Left renal pelvis (tissue), 4 donors: ENCODE measurements around the gene CRK. TPM values are rescaled to one million over a fixed set of nuclear protein-coding genes. Genes with fewer than 3 reads are reported as not detected.
"Not testable (repeated sequence)": the region's sequence is repeated elsewhere in the genome, so short reads cannot be mapped to it uniquely, and the experiment has no call there.

Experiments used
- DNase-seq, 4 donors: peaks; one replicate each; pipeline ENCODE4 v3.0.0-alpha.2; 2013; ENCODE audit warnings: low read depth in 4 of 4, low spot score in 3 of 4
- polyA plus RNA-seq, 4 donors: library from polyadenylated mRNA; unstranded; fragments of 120-200 nt; gene quantifications; one replicate each; pipeline ENCODE4 v1.2.1, GENCODE V29; 2013; ENCODE audit not compliant: insufficient read length in 4 of 4

Gene CRK
- polyA plus RNA-seq, 4 donors: 57.3 to 67.9 (median 66.2) TPM

DNA sequence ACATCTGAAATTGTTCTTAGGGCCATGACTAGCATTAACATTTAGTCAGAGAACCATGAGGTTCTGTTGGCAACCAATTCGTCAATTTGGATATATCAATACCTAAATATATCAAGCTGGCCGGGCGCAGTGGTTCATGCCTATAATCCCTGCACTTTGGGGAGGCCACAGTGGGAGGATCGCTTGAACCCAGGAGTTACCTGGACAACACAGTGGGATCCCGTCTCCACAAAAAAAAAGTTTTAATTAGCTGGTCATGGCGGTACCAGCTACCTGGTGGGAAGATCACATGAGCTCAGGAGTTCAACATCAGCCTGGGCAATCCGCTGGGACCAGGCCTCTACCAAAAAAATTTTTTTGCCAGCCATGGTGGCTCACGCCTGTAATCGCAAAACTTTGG, 64.5 kb downstream of the CRK start:
- no peak for DNase-seq

DNA sequence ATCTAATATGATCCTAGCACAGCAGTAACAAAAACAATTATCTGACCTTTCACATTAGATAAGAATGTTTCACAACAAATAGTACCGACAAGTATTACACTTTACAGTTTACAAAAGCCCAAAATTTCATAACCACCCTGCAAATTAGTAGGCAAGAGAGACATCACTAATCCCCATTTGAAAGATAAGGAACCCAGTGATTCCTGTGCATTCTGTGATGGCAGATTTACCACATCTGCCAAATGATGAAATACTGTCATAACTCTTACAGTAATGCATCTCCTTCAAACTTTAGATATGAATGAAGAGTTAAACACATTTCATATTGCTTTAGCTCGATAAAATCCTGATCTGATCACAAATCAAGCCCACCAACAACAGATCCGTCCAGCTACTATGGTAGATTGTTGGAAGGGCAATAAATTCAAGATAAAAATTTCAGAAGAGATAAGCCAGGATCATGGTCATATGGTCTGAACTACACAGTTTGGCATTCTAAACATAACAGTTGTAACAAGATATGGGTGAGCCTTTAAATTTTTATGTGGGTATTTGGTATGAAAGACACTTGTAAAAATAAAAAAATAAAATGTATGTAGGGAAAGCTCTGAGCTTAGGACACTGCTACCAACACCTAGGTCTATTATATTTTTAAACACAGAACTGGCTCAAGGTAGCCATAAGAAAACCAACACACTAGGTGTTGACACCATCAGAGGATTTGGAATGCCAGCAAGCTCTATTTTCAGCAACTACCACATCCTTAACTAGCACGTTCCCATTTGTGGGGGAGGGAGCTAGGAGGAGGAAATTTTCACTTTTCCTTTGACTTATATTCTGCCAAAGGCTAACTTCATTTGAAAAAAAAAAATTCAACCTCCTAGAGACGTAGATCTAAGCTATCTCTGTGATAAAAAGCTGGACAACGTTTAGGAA, 65.3 kb downstream of the CRK start:
- no peak for DNase-seq

DNA sequence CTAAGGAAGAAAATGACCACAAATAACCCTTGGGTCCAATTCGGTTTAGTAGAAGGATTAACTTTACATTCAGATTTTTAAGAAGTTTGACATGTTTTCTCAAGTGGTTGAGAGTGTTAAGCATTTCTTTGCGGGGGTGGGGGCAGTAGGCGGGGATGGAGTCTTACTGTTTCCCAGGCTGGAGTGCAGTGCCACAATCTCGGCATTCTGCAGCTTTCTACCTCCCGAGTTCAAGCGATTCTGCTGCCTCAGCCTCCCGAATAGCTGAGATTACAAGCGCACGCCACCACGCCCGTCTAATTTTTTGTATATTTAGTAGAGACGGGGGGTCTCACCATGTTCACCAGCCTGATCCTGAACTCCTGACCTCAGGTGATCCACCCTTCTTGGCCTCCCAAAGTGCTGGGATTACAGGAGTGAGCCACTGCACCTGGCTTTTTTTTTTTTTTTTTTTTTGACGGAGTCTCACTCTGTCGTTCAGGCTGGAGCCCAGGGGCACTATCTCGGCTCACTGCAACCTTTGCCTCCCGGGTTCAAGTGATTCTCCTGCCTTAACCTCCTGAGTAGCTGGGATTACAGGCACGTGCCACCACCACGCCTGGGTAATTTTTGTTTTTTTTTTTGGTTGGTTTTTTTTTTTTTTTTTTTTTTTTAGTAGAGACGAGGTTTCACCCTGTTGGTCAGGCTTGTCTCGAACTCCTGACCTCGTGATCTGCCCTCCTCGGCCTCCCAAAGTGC, 68.4 kb downstream of the CRK start:
- not testable (repeated sequence) for DNase-seq

DNA sequence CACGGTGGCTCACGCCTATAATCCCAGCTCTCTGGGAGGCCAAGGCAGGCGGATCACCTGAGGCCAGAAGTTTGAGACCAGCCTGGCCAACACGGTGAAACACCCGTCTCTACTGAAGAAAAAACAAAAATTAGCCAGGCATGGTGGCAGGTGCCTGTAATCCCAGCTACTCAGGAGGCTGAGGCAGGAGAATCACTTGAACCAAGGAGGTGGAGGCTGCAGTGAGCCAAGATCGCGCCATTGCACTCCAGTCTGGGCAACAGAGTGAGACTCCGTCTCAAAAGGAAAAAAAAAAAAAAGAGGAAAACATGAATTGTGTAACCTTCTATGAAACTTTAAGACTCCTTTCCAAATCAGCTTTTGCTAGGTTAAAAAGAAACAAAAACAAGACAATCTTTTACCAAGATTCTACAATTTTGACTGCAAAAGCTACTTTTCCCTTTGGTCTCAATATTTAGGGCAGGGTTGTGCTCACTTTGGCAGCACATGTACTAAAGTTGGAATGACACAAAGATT, 69.3 kb downstream of the CRK start:
- not testable (repeated sequence) for DNase-seq

DNA sequence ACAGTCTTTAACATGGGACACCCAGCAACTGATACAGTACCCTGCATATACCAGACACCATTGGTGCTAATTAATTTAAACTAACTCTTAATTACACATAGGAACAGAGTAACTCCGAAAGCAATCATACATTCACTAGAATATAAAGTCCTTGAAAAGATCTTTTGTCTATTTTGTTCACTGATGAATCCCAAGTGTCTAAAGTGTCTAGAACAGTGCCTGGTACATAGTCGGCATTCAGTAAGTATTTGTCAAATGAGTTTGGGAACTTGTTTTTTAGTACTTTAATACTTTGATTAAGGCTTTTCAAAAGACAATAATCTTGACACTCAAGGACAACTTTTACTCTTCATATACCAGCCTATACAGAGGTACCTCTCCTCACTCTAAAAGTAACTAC, 69.8 kb downstream of the CRK start:
- no peak for DNase-seq

DNA sequence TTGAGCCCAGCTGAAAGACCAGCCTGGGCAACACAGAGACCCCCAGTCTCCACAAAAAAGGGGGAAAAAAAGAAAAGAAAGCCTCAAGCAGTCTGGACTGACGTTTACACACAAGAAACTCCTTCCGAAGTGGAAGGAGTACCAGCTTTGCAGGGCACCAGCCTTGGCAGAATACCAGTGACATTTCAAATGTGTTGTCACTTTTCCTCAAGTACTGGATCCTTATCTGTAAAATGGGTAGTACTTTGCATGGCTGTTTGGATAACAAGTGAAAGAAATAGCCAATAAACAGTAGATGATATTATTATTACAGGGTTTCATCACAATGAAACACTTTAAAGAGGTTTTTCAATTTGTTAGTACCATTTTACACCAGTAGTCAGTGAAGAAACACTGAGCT, 70.2 kb downstream of the CRK start:
- DNase-seq: no peak

DNA sequence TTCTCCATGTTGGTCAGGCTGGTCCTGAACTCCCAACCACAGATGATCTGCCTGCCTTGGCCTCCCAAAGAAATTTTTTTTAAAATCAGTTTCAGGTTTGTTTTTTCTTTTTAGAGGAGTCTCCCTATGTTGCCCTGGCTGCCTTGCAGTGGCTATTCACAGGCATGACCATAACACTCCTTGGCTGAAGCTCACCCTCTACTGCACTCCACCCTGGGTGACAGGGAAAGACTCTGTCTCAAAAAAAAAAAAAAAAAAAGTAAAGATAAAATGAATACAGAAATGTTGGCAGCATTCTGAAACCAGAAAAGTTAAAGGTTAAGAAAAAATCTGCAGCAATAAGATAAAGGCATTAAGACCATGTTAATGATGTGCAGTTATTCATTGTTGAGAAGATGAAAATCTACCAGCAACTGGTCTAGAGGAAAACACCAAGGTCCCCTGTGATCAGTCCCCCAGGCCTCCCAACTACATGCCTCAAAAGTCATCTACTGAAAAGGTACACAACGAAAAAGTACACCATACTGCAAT, 71.1 kb downstream of the CRK start:
- DNase-seq: no peak

DNA sequence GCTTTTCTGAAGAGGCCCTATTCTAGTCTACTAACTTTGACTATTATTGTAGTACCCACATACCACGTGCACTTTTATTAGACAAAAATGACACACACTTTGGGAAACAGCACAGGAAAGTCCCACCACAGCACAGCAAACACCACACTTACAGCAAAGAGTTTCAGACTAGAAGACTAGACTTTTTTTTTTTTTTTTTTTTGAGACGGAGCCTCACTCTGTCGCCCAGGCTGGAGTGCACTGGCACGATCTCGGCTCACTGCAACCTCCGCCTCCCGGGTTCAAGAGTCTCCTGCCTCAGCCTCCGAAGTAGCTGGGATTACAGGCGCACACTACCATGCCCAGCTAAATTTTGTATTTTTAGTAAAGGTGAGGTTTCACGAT, 76.1 kb downstream of the CRK start:
- no peak for DNase-seq

DNA sequence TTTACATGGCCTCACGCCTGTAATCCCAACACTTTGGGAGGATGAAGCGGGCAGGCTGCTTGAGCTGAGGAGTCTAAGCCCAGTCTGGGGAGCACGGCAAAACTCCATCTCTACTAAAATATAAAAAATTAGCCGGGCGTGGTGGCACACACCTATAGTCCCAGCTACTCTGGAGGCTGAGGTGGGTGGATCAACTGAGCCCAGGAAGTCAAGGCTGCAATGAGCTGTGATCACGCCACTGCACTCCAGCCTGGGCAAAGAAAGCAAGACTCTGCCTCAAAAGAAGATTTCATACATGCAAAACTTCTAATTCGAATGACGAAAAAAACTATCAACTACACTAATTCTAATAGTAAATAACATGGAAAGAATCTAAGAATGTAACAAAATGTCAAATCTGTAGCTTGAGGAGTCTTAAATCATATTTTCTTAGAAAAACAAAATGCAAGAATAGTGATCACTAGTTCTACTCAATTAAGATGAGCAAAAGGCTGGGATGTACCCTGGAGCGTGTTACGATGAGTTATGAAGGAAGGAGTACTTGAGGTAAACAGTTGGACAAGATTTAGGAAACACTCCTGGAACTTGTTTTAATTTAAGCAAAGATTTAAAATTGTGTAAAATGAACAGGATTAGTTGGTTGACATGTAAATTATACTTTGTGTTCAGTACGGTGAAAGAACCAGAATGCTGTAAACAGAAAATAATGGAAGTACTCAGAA, 76.7 kb downstream of the CRK start:
- no peak for DNase-seq

DNA sequence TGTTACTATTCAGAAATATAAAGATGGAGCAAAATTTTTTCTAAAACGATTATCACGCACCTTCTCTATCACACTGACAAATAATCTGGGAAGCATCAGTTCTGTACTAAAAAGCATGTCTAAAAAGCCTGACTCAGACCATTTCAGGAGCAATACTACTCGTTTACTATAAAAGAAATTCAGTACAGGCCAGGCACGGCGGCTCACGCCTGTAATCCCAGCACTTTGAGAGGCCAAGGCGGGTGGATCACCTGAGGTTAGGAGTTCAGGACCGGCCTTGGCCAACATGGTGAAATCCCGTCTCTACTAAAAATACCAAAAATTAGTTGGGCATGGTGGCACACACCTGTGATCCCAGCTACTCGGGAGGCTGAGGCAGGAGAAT, 77.6 kb downstream of the CRK start:
- not testable (repeated sequence) for DNase-seq

DNA sequence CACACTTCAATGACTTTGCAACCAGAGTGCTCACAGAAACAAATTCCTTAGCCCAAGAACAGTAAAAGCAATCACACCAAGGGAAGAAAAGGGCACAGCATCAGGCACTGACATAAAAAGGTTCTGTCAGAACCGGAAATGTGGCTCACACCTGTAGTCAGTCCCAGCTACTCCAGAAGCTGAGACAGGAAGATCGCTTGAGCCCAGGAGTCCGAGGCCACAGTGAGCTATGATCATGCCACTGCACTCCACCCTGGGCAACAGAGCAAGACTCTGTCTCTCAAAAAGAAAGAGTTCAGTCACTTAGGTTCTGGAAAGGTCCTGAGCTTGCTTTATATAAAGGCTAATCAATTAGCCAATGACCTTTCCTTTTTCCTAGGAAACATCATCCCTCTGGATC, 78.7 kb downstream of the CRK start:
- no peak for DNase-seq

DNA sequence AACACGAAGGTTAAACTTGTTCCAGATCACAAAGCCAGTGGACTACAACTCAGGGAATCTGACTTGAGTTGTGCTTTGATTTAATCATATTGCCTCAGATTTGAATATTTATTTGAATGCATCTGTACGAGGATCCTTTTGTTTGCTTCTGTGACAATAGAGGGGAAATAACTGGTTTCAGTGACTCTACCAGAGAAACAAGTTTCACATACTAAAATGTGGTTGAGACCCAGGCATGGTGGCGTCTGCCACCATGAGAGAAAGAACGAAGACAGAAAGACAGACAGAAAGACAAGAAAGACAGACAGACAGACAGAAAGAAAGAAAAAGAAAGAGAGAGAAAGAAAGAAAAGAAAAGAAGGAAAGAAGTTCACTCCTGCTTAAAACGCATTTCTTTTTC, 80.0 kb downstream of the CRK start:
- no peak for DNase-seq

DNA sequence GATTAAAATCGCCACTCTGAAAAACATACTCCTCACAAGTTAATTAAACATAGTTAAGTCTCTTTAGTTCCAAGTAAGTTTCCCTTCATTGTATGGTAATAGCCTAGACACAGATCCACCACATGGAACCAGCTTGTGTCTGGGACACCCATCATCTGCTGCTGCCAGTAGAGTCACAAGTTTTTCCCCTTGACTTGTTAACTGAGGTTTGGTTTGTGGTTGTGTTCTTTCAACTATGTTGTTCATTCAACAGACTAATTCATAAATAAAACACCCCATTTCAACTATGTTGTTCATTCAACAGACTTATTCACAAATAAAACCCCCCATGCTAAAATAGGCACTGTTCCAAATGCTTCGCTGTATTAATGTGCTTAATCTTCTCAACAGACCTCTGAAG, 80.4 kb downstream of the CRK start:
- DNase-seq: no peak

DNA sequence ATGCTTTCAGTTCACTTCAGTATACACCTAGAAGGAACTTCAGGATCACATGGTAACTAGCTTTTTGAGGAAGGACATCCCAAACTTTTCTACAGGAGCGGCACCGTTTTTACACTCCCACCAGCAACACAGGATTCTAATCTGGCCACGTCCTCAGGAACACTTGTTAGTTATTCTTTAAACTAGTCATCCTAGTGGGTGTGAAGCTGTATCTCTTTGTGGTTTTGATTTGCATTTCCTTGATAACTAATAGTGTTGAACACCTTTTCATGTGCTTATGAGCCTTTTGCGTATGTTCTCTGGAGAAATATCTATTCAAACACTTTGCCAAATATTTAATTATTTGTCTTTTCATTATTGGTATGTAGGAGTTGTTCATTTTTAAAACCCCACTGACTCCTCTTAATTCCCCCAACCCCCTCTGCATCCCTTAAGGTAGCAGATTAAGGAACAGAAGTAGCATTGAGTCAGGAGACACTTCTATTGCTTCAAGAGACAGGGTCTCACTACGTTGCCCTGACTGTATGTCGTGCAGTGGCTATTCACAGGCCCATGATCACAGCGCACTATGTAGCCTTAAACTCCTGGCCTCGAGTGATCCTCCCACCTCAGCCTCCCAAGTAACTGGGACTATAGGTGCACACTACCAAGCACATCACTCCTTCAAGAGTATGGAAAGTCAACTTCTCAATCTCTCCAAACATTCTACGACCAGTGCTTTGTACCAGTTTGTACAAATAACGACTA, 81.4 kb downstream of the CRK start:
- no peak for DNase-seq

DNA sequence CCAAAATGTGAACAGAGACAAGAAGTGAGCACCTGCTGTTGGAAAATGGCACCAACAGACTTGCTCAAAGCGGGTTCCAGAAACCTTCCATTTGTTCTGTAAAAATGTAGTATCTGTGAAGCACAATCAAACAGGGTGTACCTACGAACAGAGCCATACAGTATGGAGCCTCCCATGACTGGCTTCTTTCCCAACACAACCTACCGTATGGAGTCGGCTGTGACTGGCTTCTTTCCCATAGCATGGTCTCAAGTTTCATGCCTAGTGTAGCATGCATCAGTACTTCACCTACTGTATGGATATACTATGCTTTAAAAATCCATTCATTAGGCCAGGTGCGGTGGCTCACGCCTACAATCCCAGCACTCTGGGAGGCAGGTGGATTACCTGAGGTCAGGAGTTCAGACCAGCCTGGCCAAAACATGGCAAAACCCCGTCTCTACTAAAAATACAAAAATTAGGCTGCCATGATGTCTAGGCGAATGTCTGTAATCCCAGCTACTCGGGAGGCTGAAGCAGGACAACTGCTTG, 82.3 kb downstream of the CRK start:
- no peak for DNase-seq

DNA sequence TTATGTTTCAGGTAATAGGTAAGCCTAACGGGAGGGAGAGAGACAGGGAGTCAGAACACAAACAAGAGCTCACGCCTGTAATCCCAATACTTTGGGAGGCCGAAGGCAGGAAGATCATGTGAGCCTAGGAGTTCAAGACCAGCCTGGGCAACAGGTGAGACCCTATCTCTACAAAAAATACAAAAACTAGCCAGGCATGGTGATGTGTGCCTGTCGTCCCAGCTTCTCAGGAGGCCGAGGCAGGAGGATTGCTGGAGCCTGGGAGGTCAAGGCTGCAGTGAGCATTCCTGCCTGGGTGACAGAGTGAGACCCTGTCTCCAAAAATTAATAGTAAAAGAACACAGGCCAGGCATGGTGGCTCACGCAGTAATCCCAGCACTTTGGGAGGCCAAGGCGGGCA, 83.4 kb downstream of the CRK start:
- DNase-seq: no peak

DNA sequence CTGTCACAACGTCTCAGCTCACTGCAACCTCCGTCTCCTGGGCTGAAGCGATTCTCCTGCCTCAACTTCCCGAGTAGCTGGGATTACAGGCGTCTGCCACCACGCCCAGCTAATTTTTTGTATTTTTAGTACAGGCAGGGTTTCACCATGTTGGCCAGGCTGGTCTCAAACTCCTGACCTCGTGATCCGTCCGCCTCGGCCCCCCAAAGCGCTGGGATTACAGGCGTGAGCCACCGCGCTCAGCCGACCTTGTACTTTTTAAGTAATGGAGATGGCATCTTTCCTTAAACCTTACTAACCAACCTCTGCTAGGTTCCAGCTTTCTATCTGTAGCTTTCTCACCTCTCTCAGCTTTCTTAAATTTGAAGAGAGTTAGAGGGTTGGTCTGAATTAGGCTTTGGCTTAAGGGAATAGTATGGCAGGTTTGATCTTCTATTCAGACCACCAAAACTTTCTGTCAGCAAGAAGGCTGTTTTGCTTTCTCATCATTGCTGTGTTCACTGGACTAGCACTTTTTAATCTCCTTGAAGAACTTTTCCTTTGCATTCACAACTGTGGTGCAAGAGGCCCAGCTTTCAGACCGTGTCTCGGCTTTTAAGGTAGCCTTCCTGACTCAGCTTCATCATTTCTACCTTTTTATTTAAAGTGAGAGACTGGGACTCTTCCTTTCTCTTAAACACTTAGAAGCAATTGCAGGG, 84.0 kb downstream of the CRK start:
- no peak for DNase-seq
